ENCODE measurements around the gene BMP7. TPM values are rescaled to one million over a fixed set of nuclear protein-coding genes. Genes with fewer than 3 reads are reported as not detected.

BMP7 gene
- total RNA-seq, 1 donor from 2014 or later, result 17.2 TPM

DNA sequence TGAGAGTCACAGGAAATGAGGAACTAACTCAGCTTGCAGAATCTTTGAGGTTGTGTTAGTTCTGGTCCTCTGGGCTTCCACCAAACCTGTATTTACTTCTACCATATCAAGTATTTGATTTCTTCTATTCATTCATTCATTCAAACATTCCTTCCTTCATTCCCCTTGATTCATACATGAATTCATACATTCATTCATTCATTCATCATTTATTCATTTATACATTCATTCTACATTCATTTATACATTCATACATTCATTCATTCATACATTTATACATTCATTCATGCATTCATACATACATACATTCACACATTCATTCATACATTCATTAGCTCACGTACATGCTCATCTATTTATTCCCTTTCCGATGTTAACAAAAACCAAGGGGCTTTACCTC is 120.3 kb downstream of the BMP7 start:
- no peak overlapping the region for H3K27ac ChIP-seq
- intact Hi-C loops (cut with DNase I), result no loop called here
- TF ChIP-seq POLR2A (IDR thresholded peaks at IDR 0.05) (no peak), POLR2AphosphoS5 (IDR thresholded peaks at IDR 0.05; ENCODE audit: insufficient read depth in 1 of 2, low read depth in 1 of 2) (no peak)
- TF ChIP-seq, protein P1, sequence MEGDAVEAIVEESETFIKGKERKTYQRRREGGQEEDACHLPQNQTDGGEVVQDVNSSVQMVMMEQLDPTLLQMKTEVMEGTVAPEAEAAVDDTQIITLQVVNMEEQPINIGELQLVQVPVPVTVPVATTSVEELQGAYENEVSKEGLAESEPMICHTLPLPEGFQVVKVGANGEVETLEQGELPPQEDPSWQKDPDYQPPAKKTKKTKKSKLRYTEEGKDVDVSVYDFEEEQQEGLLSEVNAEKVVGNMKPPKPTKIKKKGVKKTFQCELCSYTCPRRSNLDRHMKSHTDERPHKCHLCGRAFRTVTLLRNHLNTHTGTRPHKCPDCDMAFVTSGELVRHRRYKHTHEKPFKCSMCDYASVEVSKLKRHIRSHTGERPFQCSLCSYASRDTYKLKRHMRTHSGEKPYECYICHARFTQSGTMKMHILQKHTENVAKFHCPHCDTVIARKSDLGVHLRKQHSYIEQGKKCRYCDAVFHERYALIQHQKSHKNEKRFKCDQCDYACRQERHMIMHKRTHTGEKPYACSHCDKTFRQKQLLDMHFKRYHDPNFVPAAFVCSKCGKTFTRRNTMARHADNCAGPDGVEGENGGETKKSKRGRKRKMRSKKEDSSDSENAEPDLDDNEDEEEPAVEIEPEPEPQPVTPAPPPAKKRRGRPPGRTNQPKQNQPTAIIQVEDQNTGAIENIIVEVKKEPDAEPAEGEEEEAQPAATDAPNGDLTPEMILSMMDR (IDR thresholded peaks at IDR 0.05), result no peak
- no peaks in the 10 kb centered on the region for H3K27me3 ChIP-seq
- no peaks in the 10 kb centered on the region for H3K9me3 ChIP-seq
- DNase-seq (ENCODE audit: extremely low spot score in 2 of 2), result no peak
- H3K4me1 ChIP-seq, result no peaks in the 10 kb centered on the region
- no peak overlapping the region for H3K4me3 ChIP-seq
- H3K36me3 ChIP-seq, result no peaks in the 10 kb centered on the region

DNA sequence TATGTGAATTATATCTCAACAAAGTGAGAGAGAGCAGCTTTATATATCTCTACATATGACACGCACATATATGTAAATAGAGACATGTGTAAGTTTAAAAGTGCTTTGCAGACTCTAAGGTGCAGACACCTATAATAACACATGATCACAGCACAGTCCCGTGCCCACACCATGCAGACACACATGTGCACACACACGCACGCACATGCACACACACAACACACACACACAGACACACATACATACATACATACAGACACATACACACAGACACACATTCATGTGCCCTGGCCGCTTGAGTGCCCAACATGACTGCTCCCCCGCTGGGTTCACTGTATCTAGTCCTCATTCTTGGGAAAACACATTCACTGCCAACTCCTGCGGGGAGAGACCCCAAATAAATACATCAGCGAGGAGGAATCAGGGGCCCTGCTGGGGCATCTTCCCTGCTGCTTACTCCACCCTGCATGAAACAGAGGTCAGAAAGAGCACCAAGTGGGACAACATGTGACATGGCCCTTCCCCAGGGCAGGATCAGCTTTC is 121.3 kb downstream of the BMP7 start:
- H3K27ac ChIP-seq, result no peak overlapping the region
- H3K36me3 ChIP-seq, result no peaks in the 10 kb centered on the region
- H3K4me3 ChIP-seq, result no peak overlapping the region
- no peak for TF ChIP-seq POLR2AphosphoS5 (IDR thresholded peaks at IDR 0.05; ENCODE audit: insufficient read depth in 1 of 2, low read depth in 1 of 2)
- TF ChIP-seq POLR2A (IDR thresholded peaks at IDR 0.05), result no peak
- TF ChIP-seq, protein P1 (IDR thresholded peaks at IDR 0.05), result no peak
- no peaks in the 10 kb centered on the region for H3K9me3 ChIP-seq
- no peak for DNase-seq (ENCODE audit: extremely low spot score in 2 of 2)
- no peaks in the 10 kb centered on the region for H3K4me1 ChIP-seq
- intact Hi-C loops (cut with DNase I), result no loop called here
- no peaks in the 10 kb centered on the region for H3K27me3 ChIP-seq

DNA sequence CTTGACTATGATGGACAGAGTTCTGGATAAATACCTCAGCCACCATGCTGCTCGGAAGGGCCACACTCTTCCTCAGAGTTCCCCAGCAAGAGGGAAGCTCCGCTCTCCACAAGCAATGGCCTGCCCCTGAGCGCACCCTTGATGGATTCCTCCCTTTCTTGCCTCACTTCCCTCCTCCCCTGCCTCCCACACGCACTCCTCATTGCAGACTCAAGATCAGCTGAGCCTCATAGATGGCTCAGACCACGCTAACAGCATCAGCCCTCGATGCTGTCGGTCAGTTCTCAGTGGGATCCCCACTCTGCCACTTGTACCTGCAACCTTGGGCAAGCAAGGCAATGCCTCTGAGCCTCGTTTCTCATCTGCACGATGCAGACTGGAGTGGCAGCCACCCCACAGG is 123.3 kb downstream of the BMP7 start:
- H3K4me1 ChIP-seq, result no peaks in the 10 kb centered on the region

DNA sequence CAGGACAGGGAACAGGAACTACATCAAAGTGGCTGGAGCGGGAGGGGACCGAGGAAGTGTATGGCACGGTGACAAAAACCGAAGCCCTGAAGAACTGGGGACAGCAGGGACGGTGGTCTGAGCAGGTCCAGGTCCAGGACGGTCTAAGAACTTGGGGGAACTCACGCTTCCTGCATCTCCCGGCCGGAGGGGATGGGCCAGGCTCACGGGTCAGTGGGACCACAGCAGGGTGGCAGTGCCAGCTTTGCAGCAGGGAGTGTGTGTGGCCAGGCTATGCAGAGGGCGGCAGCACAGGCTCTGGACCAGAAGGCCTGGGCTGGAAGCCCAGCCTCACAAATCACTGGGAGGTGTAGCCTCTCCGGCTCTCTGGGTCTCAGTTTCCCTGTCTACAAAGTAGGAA is 123.8 kb downstream of the BMP7 start:
- H3K27ac ChIP-seq, result no peak overlapping the region
- H3K36me3 ChIP-seq, result no peaks in the 10 kb centered on the region
- no peaks in the 10 kb centered on the region for H3K9me3 ChIP-seq
- no peaks in the 10 kb centered on the region for H3K4me1 ChIP-seq
- no peak for TF ChIP-seq POLR2AphosphoS5 (IDR thresholded peaks at IDR 0.05; ENCODE audit: insufficient read depth in 1 of 2, low read depth in 1 of 2)
- TF ChIP-seq, protein P1 (IDR thresholded peaks at IDR 0.05), result no peak
- TF ChIP-seq POLR2A (IDR thresholded peaks at IDR 0.05), result no peak
- intact Hi-C loops (cut with DNase I), result no loop called here
- H3K27me3 ChIP-seq, result no peaks in the 10 kb centered on the region
- no peak overlapping the region for H3K4me3 ChIP-seq
- no peak for DNase-seq (ENCODE audit: extremely low spot score in 2 of 2)

More for the DNA sequence above, 123.3 kb downstream of the BMP7 start:
- H3K36me3 ChIP-seq, result no peaks in the 10 kb centered on the region
- H3K9me3 ChIP-seq, result no peaks in the 10 kb centered on the region
- no peak overlapping the region for H3K4me3 ChIP-seq
- DNase-seq (ENCODE audit: extremely low spot score in 2 of 2), result no peak
- no peak for TF ChIP-seq POLR2AphosphoS5 (IDR thresholded peaks at IDR 0.05; ENCODE audit: insufficient read depth in 1 of 2, low read depth in 1 of 2)
- TF ChIP-seq, protein P1 (IDR thresholded peaks at IDR 0.05), result no peak
- intact Hi-C loops (cut with DNase I), result no loop called here
- no peak overlapping the region for H3K27ac ChIP-seq
- H3K27me3 ChIP-seq, result no peaks in the 10 kb centered on the region

DNA sequence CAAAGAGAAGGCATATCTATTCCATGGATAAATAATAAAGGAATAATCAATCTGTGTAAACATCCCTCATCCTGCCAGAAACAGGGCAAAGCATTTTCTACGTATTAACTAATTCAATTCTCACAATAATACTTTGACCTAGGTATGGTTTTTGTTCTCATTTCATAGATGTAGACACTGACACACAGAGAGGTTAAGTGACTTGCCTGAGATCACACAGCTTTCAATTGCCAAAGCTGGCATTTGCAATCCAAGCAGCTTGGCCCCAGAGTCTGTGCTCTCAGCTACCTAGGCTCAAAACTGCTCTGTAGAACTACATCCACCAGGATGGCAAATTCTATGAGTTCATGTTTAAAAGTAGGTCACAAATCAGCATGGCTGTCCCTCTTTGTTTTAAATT is 124.9 kb downstream of the BMP7 start:
- Histone ChIP-seq H3K9me3 (no peaks in the 10 kb centered on the region), H3K36me3 (no peaks in the 10 kb centered on the region), H3K4me1 (no peaks in the 10 kb centered on the region), H3K4me3 (no peak overlapping the region), H3K27me3 (no peaks in the 10 kb centered on the region), H3K27ac (no peak overlapping the region)
- no peak for DNase-seq (ENCODE audit: extremely low spot score in 2 of 2)
- intact Hi-C loops (cut with DNase I), result no loop called here
- TF ChIP-seq, protein P1 (IDR thresholded peaks at IDR 0.05), result no peak
- TF ChIP-seq POLR2AphosphoS5 (IDR thresholded peaks at IDR 0.05; ENCODE audit: insufficient read depth in 1 of 2, low read depth in 1 of 2) (no peak), POLR2A (IDR thresholded peaks at IDR 0.05) (no peak)
